DND-41 (cell line): ENCODE results near the gene CDKN2AIP.

Experiments
- EZH2 ChIP-seq: IDR thresholded peaks from 3 replicates; pipeline ENCODE4 v1.6.1; 2012; ENCODE audit warnings: borderline replicate concordance, low read depth, mild to moderate bottlenecking, moderate library complexity, low read length, inconsistent platforms; ENCODE audit not compliant: severe bottlenecking
- TF ChIP-seq, protein P1 (sequence below): IDR thresholded peaks from 2 replicates; pipeline ENCODE4 v1.5.1; 2012; ENCODE audit warnings: borderline replicate concordance, low read length, moderate library complexity, mild to moderate bottlenecking; ENCODE audit not compliant: poor library complexity, severe bottlenecking; ENCODE audit errors: extremely low read depth

DNA sequence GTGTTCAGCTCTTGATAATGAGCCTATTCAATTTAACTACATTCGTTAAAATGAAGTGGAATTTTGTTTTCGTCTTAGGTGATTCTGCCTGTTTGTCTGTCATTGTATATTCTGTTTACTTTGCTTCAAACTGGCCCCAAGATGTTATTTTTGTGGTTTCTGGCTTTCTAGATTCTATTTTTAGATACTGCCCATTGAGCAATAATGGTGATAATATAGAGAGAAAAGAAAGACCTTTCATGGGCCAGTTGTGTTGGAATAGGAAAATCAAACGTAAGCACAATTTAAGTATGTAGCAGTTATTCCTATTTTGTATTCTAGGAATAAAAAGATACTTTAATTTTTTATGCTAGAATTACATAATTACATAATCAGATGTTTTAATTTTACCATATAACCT, 4.0 kb downstream of the CDKN2AIP start:
- TF ChIP-seq, protein P1, sequence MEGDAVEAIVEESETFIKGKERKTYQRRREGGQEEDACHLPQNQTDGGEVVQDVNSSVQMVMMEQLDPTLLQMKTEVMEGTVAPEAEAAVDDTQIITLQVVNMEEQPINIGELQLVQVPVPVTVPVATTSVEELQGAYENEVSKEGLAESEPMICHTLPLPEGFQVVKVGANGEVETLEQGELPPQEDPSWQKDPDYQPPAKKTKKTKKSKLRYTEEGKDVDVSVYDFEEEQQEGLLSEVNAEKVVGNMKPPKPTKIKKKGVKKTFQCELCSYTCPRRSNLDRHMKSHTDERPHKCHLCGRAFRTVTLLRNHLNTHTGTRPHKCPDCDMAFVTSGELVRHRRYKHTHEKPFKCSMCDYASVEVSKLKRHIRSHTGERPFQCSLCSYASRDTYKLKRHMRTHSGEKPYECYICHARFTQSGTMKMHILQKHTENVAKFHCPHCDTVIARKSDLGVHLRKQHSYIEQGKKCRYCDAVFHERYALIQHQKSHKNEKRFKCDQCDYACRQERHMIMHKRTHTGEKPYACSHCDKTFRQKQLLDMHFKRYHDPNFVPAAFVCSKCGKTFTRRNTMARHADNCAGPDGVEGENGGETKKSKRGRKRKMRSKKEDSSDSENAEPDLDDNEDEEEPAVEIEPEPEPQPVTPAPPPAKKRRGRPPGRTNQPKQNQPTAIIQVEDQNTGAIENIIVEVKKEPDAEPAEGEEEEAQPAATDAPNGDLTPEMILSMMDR = no peak
- TF ChIP-seq EZH2 = no peak
